Activated B cell treated with CpG ODN at 0.5 μM for 24 hours (primary cell): ENCODE measurements around the gene CAPN13. TPM values are rescaled to one million over a fixed set of nuclear protein-coding genes. Genes with fewer than 3 reads are reported as not detected.

Experiments
- ATAC-seq: fragments of 200-7000 bp; cut with Tn5 transposase; one replicate; pipeline ENCODE4 v1.10.0; 2021; ENCODE audit warnings: low read depth, mild to moderate bottlenecking, moderate library complexity
- CTCF ChIA-PET: fragments of 350-600 bp; sonication (Branson Sonifier 250); formaldehyde crosslinking; loops from one replicate; lab custom pipeline; 2021; ENCODE audit warnings: antibody characterized with exemption; lab: Charles Lee
- POLR2A ChIA-PET: fragments of 350-600 bp; sonication (Branson Sonifier 250); formaldehyde crosslinking; loops from one replicate; lab custom pipeline; 2021; ENCODE audit warnings: antibody characterized with exemption; lab: Charles Lee
- DNase-seq: peaks from one replicate; pipeline ENCODE4 v3.0.0; 2022
- H3K27ac Mint-ChIP-seq: one replicate; pipeline ENCODE4 v1.8.0; 2020; ENCODE audit warnings: mixed read lengths
- H3K27me3 Mint-ChIP-seq: one replicate; pipeline ENCODE4 v1.8.0; 2021; ENCODE audit warnings: mixed read lengths
- H3K36me3 Mint-ChIP-seq: one replicate; pipeline ENCODE4 v1.8.0; 2021; ENCODE audit warnings: low read depth, mixed read lengths
- H3K4me1 Mint-ChIP-seq: one replicate; pipeline ENCODE4 v1.8.0; 2021; ENCODE audit warnings: mixed read lengths
- H3K4me3 Mint-ChIP-seq: one replicate; pipeline ENCODE4 v1.8.0; 2020; ENCODE audit warnings: mild to moderate bottlenecking, mixed read lengths
- H3K9me3 Mint-ChIP-seq: one replicate; pipeline ENCODE4 v1.8.0; 2020; ENCODE audit warnings: mixed read lengths
- CTCF ChIP-seq: fragments of 200-600 bp; IDR thresholded peaks from one replicate; pipeline ENCODE4 v1.8.0; 2022; ENCODE audit warnings: antibody characterized with exemption, mild to moderate bottlenecking
- intact Hi-C: fragments of 100-400 bp; cut with micrococcal nuclease; formaldehyde crosslinking; loops from one replicate; pipeline ENCODE4 v1.15.1; 2024
- total RNA-seq: library from RNA; stranded (reverse); gene quantifications from 2 replicates; pipeline ENCODE4 v1.2.3, GENCODE V29; 2022

CAPN13 gene
- total RNA-seq, 1 donor from 2014 or later: not detected

GRCh38 chr2:30686000-30686399 is 121.2 kb downstream of the CAPN13 start:
- H3K36me3 Mint-ChIP-seq: no peaks in the 10 kb centered on the region
- POLR2A ChIA-PET: interaction anchor here (0.6 kb wide), 1 partner anchor 555 kb away, joined by 4 read pairs; no protein-coding TSS in a partner anchor
- no peaks in the 10 kb centered on the region for H3K9me3 Mint-ChIP-seq
- no peak for TF ChIP-seq CTCF
- no peak overlapping the region for H3K4me3 Mint-ChIP-seq
- no peak for DNase-seq
- no peak overlapping the region for H3K27ac Mint-ChIP-seq
- H3K27me3 Mint-ChIP-seq: no peaks in the 10 kb centered on the region
- intact Hi-C loops: no loop called here
- H3K4me1 Mint-ChIP-seq: peaks cover 10% of the 10 kb centered on the region
- no peak for ATAC-seq
- CTCF ChIA-PET: interaction anchor here (1.5 to 1.8 kb wide), 2 partner anchors 477 to 522 kb away, joined by 3 to 5 read pairs; no protein-coding TSS in a partner anchor

- ChIA-PET CTCF (no interaction called here), POLR2A (no interaction called here)
- Mint-ChIP-seq H3K27me3 (no peaks in the 10 kb centered on the region), H3K36me3 (no peaks in the 10 kb centered on the region), H3K27ac (no peak overlapping the region), H3K4me1 (peaks cover 10% of the 10 kb centered on the region), H3K4me3 (no peak overlapping the region), H3K9me3 (no peaks in the 10 kb centered on the region)
- ATAC-seq: no peak
- no peak for DNase-seq
- intact Hi-C loops: no loop called here
- TF ChIP-seq CTCF: no peak
Observed at GRCh38 chr2:30684996-30685395, 122.2 kb downstream of the CAPN13 start.

- no peak for TF ChIP-seq CTCF
- Mint-ChIP-seq H3K9me3 (no peaks in the 10 kb centered on the region), H3K4me3 (no peak overlapping the region), H3K27ac (no peak overlapping the region), H3K27me3 (no peaks in the 10 kb centered on the region), H3K36me3 (no peaks in the 10 kb centered on the region), H3K4me1 (peaks cover 10% of the 10 kb centered on the region)
- ATAC-seq (no peak), DNase-seq (no peak)
- intact Hi-C loops: no loop called here
- ChIA-PET POLR2A (no interaction called here), CTCF (interaction anchor here (1.6 kb wide), 1 partner anchor 519 kb away, joined by 6 read pairs; no protein-coding TSS in a partner anchor)
Observed at GRCh38 chr2:30684516-30684915, 122.7 kb downstream of the CAPN13 start.

GRCh38 chr2:30684026-30684425 is 123.2 kb downstream of the CAPN13 start:
- TF ChIP-seq CTCF: no peak
- no peak overlapping the region for H3K4me3 Mint-ChIP-seq
- ChIA-PET CTCF (interaction anchor here (1.1 to 1.7 kb wide), 4 partner anchors 27 to 518 kb away, joined by 3 to 7 read pairs (median 5); no protein-coding TSS in a partner anchor), POLR2A (no interaction called here)
- ATAC-seq (no peak), DNase-seq (no peak)
- H3K4me1 Mint-ChIP-seq: peaks cover 10% of the 10 kb centered on the region
- H3K27ac Mint-ChIP-seq: no peak overlapping the region
- no peaks in the 10 kb centered on the region for H3K36me3 Mint-ChIP-seq
- intact Hi-C loops: no loop called here
- H3K27me3 Mint-ChIP-seq: no peaks in the 10 kb centered on the region
- H3K9me3 Mint-ChIP-seq: no peaks in the 10 kb centered on the region

- intact Hi-C loops: loop anchor here (2.0 kb wide), 1 partner anchor 347 kb away; no protein-coding TSS in a partner anchor
- CTCF ChIA-PET: interaction anchor here (1.1 to 1.7 kb wide), 4 partner anchors 28 to 518 kb away, joined by 3 to 7 read pairs (median 5); no protein-coding TSS in a partner anchor
- Mint-ChIP-seq H3K4me3 (no peak overlapping the region), H3K4me1 (peaks cover 10% of the 10 kb centered on the region), H3K36me3 (no peaks in the 10 kb centered on the region), H3K9me3 (no peaks in the 10 kb centered on the region), H3K27me3 (no peaks in the 10 kb centered on the region), H3K27ac (peak overlapping the region; percentile 77)
- no peak for DNase-seq
- TF ChIP-seq CTCF: no peak
- POLR2A ChIA-PET: no interaction called here
- peak; percentile 95 for ATAC-seq
Observed at GRCh38 chr2:30683236-30683956, 123.8 kb downstream of the CAPN13 start.
